DMS114 treated with DMSO at 0.1 percent for 48 hours (cell line): ENCODE results near the gene ZNF672.
A peak's percentile ranks its signal among the peaks of the same experiment; 100 is the strongest.
"Not testable (repeated sequence)": the region's sequence is repeated elsewhere in the genome, so short reads cannot be mapped to it uniquely, and the experiment has no call there.

Experiments
- DNase-seq: peaks from one replicate; lab custom pipeline; 2025; ENCODE audit not compliant: unreplicated experiment; lab: John Stamatoyannopoulos, UW

ZNF672 gene

DNA sequence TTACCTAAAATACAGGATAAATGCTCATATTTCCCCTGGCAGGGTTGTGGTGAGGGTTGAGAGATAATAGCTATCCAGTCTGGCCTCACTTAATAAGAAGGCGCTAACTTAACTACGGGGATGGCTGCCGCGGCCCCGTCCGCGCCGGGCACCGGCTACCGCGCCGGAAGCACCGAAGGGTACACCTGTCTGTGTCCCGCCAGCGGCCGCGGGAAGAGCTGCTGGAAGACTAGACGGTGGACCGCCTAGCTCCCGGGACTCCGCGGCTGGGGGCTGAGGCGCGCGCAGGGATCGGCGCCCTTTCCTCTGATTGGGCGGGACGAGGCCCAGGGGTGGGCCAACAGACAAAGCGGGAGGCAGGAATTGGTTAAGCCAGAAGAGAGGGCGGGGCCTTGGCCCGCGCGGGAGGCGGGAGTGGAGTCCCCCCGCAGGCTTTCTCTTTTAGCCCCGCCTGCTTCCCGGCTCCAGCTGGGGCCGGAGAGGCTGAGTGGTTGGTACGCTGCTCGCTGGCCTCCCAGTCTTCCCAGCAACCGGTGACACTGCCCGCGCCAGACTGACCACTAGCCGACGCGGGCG, at the start of gene ZNF672:
TSS of gene ZNF672 (plus strand) at position 444 of the 576 bp plus-strand sequence. CDS start 9,051 bp downstream, outside the sequence.
- DNase-seq = peak; percentile 97

DNA sequence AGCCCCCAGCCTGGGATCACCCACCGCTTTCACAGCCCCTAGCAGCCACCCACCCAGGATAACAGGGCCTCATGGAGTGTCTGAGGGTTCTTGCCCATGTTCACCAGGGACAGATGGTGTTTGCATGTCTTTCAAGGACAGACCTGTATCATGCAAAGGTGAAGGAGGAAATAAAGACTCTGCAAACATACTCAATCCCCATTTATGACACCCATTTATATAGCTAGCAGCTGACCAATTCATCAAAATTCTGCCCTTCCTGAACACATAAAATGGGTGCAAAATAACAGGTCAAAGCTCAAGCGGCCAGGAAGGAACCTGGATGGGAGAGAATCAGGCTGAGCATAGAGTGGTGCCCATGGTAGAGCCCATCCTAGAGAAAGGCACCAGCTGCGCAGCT, 49.7 kb upstream of the ZNF672 start:
- DNase-seq = no peak

GRCh38 chr1:248789337-248789736, 48.7 kb upstream of the ZNF672 start:
- DNase-seq = not testable (repeated sequence)

DNA sequence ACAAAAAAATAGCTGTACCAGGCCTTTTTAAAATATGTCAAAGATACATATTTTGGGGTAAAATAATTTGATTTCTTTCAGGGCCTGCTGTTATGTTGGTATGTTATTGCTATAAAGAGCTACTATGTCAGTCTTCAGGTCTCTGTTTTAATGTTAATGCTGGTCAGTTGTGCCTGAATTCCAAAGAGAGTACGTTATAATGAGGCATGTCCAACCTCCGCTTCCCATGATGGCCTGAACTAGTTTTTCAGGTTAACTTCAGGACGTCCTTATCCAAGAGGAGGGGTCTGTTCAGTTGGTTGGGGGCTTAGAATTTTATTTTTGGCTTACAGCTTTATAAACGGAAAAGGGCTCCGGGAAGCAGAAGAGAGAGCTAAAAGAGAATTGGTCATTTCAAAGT, 47.6 kb upstream of the ZNF672 start:
- no peak for DNase-seq

DNA sequence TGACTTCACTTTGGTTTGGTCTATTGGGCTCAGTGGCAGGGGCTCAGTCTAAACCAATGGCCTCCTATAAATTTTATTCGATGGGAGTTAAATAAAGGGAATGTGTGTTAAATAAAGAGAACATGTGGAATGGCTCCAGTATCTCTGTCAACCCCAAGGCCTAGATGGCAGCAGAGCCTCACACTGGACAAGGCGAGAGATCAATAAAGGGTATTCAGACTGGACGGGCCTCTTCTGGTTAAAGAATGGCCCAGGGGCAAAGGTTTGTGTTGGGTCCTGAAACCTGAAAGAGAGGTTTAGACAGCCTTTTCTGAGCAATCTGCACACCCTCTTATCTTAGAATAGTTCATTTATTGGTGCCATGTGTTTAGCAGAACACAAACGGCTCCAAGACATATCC, 47.0 kb upstream of the ZNF672 start:
- no peak for DNase-seq

DNA sequence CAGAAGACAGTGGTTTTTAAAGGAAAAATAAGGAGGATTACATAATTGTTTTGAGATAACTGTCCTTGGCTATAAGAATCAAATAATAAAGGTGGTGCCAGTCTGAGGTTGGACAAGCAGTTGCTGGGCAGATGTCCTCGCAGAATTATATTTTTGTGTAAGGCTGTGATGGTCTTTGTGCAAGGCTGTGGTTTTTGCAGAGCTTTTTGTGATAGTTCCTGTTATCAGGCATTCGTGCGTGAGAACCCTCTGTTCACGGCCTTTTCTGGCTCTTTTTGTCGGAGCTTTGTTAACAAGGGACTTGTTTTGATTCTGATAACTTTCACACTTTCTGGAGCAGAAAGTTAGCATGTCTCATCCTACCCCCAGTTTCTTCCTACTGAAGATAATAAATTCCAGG, 45.7 kb upstream of the ZNF672 start:
- DNase-seq = no peak

- no peak for DNase-seq
Measured at GRCh38 chr1:248793592-248793991, 44.4 kb upstream of the ZNF672 start.

GRCh38 chr1:248794663-248795062, 43.4 kb upstream of the ZNF672 start:
- DNase-seq = not testable (repeated sequence)

GRCh38 chr1:248798791-248799190, 39.2 kb upstream of the ZNF672 start:
- DNase-seq = no peak

GRCh38 chr1:248800459-248800858, 37.6 kb upstream of the ZNF672 start:
- DNase-seq = no peak

DNA sequence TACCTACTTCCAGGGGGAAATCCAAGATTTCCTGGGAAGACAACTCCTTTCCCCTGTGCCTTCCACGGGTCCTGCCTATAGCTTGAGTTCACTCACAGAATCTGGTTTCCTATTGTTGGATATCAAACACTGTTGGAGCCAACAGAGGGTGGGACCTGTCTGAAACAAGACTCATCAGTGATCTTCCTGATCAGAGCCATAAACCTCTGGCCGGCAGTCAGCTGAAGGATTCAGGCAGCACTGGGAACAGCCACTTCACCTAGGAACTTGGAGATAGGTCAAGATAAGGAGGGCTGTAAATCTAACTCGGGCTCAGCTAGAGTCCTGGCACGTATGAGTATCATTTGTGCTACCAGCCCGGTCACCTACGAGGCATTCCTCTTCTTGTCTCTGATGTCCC, 35.6 kb upstream of the ZNF672 start:
- no peak for DNase-seq

DNA sequence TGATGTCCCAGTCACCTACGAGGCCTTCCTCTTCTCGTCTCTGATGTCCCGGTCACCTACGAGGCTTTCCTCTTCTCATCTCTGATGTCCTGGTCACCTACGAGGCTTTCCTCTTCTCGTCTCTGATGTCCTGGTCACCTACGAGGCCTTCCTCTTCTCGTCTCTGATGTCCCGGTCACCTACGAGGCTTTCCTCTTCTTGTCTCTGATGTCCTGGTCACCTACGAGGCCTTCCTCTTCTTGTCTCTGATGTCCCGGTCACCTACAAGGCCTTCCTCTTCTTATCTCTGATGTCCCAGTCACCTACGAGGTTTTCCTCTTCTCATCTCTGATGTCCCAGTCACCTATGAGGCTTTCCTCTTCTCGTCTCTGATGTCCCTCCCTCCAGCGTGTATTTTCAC, 34.5 kb upstream of the ZNF672 start:
- not testable (repeated sequence) for DNase-seq

GRCh38 chr1:248804771-248805681, 33.0 kb upstream of the ZNF672 start:
- DNase-seq = no peak

GRCh38 chr1:248805876-248806275, 32.1 kb upstream of the ZNF672 start:
- no peak for DNase-seq

GRCh38 chr1:248807067-248807737, 30.8 kb upstream of the ZNF672 start:
- DNase-seq = peak; percentile 8

DNA sequence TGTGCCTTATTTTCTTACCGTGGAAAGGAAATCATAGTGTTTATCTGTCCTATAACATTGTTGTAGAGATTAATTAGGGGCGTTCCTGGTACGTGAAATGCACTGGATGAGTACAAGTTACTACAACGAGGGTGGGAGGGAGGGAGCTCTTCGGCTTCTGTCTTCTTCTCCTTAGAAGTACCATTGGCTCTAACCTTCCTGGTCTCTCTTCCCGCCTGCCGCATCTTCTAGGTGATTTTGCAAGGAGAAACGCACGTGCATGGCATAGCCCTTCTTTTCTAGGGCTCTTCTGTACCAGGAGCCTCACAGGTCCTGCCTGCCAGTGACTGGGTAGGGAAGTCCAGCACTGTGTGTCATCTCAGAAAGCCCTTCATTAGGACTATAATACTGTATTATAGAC, 29.1 kb upstream of the ZNF672 start:
- DNase-seq = no peak

- DNase-seq = no peak
Measured at GRCh38 chr1:248810000-248810726, 27.9 kb upstream of the ZNF672 start.

DNA sequence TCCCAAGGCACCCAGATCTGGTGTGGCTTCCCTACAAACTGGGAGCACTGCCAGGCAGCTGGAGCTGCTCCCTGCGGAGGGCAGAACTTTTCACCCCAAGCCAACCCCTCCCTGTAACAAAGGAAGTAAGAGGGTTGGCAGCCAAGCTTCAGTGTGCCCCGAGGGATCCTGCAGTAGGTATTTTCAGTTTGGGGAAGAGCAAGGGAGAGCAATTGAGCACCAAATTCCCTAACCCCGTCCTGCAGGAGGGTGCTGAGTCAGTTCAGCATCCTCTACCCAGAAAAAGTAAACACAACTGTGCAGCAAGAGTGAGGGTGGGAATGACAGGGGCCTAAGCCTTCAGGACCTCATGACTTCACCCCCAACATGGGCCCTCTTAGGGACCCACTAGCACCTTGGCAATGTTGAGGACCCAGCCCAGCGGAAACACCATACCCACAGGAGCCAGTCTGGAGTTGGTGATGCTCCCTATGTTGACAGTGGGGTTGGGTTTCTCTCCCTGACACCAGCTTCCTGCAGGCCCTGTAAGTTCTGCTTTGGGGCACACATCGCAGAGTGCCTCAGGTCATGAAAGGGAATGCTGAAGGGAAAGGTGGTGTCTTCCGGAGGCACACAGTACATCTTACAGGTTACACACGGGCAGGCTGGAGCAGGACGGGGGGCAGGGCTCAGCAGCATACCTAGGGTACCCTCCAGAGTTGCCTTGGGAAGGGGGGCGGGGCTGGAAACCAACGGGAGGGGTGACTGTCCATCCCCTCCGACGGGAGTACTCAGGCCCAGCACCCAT, 27.1 kb upstream of the ZNF672 start:
- DNase-seq = no peak

GRCh38 chr1:248811514-248812490, 26.2 kb upstream of the ZNF672 start:
- no peak for DNase-seq
